Islet of Langerhans (tissue), 1 donor: ENCODE results near the gene TM2D3.

ENCODE experiments used
- FAIRE-seq: peaks from one replicate; lab custom pipeline; 2011; peaks lifted over from hg19 to GRCh38; lab: Jason Lieb, UNC

Gene TM2D3

DNA sequence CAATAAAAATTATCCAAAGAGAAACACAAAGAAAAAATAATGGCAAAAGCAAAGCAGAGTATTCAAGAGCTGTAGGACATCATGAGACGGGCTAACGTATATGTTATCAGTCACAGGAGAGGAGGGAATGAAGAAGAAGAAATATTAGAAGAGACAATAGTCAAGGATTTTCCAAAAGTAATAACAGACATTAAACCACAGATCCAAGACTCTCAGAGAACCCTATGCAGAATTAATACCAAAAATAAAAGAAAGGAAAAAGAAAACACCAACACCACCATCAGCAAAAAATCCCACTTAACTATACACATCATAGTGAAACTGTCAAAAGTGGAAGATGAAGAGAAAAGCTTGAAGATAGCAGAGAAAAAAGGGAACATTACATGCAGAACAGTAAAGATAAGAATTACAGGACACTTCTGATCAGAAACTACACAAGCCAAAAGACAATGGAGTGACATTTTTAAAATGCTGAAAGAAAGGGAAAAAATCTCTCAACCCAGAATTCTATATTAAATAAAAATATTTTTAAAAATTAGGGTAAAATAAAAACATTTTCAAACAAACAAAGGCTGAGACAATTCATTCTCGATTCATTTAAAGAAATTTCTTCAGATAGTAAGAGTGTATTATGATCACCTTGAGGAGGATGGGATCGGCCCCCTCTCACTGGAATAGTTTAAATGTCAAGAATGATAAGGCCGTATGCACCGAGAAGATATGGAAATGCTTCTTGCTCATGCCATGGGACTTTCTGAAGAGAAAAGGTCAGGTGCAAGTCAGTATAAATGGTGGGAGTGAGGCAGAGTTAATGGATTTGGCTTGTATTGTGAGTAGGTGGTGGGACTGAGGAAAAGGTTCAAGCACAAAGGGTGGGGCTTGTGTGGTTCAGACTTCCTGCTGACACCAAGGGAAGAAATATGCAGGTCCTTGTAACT, 28.5 kb downstream of the TM2D3 start:
- FAIRE-seq, result no peak

DNA sequence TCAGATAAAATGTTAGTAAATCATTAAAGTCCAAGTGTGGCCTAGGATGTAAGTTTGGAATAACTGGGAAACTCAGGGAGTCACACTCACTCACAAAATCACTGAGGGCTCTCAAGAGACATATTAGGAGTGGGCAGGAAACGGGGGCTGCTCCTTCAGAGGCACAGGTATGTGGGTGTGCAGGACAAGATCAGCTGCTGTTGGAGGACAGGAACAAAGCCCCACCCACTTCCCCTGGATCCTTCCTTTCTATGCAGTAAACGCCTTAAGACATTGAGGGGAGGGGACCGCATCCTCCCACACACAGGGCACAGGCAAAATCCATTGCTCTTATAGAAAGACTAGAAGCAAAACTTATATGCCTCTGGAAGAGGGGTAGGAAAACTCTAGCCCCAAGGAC, 30.2 kb downstream of the TM2D3 start:
- FAIRE-seq, result no peak

DNA sequence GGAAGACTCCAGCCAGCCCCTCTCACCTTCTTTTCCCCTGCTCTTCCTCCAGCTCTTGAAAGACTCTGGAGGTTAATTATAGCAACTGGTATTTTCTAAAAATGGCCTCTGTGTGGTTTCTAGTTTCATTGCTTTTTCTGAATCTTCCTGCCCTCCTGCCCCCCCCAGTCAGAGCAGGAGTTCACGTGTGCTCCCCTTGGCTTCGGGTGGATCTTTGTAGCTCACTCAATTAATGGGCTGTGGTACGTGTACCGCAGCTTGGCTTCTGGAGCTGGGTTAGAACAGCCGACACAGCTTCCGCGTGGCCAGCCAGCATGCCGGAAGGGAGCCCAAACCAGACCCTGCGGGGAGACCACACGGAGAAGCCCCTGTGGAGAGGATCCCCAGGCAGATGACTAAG, 31.5 kb downstream of the TM2D3 start:
- FAIRE-seq, result no peak

DNA sequence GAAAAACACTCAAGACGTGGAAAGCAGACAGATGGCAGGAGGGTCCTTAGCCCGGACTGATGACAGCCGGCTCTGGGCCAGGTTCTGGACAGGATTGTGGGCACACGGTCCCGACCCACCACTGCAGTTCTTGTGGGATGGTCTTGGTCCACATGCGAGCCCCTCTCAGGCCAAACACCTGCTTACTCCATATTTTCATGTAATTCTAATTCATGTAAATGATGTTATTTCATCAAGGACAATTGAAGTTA, 32.6 kb downstream of the TM2D3 start:
- FAIRE-seq, result no peak

DNA sequence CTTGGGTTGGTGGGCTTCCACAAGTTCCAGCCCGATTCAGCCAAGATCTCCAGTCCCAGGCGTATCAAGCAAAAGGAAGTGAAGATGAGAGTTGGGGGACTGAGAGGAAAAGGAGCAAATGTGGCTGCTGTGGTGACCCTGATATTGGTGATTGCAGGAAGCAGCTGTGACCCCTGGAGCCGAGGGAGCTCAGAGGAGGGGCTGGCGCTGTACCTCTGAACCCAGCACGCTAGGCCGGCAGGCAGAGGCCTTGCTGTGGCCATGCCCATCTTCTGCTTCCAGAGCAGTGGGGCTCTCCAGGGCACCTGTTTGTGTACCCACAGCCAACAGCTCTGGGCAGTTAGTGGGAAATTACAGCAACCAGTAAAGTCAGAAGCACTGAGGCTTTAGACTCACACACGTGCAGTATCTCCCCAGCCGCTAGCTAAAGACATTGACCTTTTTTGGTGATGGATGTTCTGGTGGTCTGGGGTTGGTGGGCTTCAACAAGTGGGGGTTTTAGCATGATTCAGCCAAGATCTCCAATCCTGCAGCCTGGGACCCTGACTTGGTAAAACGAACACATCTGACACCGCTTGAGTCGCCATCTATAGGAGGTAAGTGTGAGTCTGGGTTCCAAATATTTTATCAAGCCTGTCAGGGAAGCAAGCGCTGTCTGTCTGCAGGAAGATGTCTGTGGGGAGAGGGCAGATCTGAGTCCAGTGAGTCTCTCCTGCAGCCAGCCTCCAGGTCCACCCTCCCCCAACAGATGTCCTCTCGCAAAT, 33.1 kb downstream of the TM2D3 start:
- no peak for FAIRE-seq

DNA sequence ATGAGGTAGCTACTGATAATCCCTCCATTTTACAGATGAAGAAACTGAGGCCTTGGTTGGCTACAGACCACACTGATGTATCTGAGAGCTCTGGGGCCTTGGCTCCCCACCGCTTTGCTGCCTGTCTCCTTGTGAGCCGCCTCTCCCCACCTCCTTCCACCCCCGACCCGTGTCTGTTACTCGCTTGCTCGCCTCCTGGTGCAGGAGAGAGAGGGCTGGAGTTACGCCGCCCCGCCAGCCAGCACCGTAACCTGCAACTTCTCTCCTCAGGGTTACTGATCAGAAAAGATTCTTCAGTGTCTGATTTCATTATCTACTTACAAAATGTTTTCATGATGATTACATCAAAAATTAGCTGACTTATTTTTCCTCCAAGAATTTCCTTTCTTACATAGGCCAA, 34.1 kb downstream of the TM2D3 start:
- FAIRE-seq, result no peak

DNA sequence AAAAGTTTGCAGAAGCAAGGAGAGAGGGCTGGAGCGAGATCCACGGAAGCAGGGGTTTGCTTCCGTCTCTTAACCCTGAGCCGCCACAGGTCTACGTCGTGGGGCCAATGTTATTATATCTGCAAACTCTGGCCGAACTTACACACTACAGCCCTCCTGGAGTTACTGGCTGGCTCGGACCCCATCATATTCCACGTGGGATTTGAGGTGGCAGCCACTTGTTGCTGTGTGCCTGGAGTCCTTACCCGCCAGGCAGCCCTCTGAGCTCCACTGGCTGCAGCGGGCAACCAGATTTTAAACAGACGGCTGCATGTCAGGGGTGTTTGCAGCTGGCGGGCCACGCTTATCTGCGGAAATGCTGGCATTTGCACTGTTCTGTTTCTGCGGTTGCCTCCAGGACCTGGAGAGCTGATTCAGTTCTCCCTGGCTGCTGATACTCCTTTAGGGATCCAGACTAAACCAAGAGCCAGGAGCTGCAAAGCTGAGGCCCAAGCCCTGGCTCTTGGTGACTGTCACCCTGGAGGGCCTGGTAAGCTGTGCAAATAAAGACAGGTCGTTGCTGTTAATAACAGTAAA, 34.7 kb downstream of the TM2D3 start:
- FAIRE-seq, result no peak

DNA sequence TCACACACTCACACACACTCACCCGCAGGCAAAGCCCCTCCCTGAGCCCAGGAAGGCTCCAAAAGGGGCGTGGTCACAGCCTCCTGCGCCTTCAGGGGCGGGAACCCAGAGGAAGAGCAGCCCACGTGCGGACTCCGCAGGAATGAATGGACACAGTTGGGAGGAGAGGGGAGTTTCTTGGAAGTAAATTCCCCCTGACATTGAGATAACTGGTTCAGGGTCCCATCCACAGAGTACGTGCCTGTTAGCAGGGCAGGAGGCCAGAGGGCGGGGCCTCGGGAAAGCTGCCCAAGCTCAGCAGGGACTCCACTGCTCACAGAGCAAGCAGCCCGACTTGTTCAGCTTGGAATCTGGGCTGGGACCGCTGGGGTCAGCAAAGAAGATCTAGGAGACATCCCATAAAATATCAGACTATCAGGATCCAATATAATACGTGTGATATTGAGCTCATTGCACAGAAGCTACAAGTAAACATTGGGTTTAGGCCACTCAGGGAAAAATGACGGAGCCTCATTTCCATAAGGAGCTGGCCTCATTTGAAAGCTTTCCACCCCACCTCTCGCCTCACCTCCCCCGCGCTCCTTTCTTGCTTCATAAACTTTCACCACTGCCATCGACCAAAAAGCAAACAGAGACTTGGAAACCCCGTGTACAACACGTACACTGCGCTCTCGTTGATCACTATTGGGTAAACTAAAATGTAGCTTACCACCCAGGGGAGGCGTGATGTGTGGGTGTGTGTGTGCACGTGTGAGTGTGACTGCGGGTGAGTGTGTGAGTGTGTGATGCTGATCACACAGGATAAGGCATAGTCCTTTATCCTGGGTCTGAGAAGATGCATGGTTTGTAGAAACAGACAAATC, 36.0 kb downstream of the TM2D3 start:
- FAIRE-seq, result no peak

DNA sequence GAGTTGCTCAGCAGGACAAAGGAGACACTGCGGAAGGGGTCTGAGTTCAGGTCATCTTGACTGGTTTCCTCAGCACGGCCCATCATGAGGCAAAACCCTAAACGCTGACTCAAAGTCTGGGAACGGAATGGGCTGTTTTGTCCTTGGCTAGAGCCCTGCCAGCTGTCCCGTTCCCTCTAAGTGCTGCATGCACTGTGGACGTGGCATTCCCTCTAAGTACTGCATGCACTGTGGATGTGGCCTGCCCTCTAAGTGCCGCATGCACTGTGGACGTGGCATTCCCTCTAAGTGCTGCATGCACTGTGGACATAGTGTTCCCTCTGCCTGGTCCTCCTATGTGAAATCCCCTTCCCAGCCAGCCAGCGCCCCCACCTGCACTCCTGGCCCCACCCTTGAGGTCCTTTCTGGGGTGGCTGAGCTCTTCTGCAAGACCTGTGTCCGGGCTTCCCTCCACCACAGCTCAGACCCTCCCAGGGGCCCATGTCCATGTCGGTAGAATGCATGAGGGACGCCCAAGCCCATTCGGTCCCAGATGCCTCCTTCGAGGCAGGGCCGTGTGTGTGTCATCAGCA, 36.7 kb downstream of the TM2D3 start:
- no peak for FAIRE-seq

DNA sequence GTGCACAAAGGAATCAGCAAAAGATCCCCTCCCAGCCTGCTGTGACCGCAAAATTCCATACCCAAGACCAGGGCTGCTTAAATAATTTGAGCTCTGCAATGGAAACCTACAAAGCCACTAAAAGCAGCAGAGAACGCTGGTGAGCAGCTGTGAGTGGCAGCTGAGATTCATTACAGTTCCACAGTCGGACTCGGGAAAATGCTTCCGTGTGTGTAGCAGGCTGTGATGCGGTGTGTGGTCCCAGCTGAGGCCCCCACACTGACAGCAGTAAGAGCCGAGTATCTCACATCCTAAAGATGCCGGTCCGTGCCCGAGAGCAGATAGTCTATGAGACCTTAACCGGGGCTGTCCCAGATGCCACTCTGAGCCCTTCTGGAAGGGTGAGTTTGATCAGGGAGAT, 37.4 kb downstream of the TM2D3 start:
- no peak for FAIRE-seq

DNA sequence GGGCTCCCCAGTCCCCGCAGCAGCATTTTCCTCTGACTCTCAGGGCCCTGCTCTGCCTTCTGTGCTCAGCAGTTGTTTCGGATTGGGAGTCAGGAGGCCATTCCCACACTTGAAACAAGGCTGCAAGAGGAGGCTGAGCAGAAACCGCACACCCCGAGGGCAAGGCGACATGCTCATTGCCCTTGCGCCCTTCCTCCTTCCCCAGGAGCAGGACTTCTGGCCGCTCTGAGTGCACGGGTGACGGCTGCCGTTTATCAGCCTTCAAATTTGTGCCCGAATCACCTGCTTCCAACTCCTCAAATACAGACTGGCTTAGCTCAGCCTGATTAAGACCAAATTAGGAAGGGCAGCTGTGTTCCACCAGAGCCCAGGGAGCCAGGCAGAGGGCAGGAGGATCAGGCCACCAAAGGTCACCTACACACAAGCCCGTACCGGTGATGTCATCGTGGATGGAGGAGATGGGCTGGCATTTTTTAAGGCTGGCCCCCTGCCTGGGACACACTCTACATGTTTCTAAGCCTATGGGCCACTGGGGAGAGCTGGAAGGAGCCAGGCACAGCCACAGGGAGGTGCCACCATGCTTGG, 38.1 kb downstream of the TM2D3 start:
- no peak for FAIRE-seq

DNA sequence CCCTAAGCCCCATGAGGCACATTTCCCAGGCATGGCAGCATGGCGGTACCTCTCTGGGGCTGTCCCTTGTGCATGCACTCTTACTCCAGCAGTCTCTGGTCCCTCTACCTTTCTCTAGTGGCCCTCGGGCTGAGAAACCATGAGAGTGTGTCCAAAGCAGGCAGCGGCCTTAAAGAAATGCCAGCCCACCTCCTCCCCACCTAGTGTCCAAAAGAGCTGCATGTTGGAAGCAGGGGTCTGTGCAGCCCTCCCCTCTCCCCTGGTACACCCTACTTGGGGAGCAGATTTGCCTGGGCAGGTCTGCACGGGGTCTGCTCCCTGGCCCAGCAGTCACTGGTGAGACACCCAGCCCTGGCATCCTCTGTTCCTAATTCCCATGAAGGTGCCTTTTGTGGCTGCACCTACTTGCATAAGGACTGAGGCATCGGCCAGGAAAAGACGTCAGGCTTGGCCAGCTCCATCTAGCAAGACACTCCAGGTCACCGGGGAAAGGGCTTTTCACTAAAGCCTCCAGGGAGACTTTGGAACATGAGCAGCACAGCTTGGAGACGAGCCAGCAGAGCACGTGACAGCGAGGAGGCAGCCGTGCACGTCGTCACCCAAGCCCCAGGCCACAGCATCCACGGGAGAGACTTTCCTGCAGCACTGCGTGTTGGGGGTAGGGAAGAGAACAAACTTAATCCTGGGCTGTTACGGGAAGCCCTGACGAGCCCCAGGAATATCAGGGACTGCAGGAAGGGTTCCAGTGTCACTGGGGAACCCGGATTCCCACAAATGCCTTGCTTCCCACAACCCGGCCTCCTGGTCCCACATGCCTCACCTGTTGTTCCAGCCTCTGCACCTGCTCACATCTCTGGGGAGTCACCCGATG, 38.8 kb downstream of the TM2D3 start:
- no peak for FAIRE-seq

DNA sequence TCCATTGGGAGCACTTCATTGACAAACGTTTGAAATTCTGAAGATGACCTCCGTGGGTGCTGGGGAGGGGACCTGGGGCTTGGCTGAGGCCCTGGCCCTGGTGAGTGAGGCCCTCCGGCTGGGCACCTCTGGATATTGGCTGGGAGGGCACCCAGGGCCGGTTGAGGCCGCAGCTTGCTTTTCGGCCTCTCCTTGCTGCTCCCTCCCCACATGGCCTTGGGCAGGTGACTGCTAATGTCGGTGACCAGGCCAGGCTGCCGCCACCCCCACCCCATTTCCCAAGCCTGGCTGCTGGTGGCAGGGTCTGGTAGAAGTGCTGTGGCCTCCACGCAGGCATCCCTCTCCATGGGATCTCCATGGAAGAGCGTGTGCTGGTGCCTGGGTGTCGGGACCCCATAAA, 39.5 kb downstream of the TM2D3 start:
- no peak for FAIRE-seq

DNA sequence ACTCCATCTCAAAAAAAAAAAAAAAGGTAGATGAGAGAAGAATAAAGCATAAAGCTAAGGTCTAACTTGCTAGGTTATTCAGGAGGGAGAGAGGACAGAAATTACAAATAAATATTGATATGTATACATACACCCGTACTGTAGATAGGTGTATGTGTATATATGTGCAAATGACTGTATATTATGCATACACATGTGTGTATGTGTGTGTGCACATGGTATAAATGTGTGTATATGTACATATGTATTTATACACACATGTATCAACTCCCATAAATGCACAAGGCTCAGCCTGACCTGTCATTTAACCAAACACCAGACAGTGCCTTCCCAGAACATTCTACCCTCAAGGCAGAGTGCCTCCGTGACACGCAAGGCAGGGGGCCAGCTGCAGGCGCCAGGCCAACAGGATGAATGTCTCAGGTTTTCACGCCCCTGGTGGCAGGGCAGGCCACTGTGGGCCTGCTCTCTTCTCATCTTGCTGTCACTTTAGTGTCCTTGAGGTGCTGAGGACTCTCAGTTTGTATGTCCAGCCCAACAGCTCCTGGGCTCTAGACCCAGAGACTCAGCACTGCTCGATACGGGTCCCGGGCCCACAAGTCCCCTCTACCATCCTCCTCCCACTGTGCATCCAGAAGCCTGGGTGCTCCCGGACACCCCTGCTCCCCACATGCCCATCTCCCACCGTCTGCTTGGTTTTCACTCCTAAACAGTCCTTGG, 40.4 kb downstream of the TM2D3 start:
- no peak for FAIRE-seq

DNA sequence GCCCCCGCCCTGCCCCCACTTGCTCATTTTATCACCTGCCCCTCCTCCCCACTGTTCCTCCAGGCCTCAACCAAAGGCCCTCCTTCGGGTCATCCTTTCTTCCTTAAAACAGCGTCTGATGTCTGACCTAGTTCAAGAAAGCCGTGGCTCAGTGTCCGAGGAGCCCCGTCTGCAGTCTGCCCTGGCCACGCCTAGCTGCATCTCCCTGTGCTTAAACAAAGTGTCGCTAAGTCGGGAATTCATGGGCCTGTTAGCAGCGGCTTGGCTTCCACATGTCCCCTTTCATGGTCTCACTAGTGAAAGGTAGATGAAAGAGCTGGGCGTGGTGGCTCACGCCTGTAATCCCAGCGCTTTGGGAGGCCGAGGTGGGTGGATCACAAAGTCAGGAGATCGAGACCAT, 41.2 kb downstream of the TM2D3 start:
- no peak for FAIRE-seq

DNA sequence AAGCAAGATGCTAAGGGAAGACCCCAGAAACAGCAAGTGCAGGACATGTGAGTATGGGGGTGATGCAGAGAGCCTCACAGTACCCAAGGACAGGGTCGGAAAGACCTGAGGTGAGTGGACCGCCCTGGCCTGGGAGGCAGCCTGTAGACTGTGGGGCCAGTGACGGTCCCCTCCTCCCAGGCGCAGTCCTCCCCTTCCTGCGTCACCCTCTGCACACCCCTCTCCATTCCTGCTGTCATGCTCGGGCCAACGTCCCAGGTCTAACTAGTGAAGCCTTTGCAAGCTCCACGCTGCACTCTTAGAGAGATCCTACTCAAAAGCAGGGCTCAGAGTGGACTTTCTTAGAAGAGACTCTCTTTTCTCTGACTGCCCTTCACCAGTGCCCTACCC, 41.6 kb downstream of the TM2D3 start:
- FAIRE-seq, result no peak

DNA sequence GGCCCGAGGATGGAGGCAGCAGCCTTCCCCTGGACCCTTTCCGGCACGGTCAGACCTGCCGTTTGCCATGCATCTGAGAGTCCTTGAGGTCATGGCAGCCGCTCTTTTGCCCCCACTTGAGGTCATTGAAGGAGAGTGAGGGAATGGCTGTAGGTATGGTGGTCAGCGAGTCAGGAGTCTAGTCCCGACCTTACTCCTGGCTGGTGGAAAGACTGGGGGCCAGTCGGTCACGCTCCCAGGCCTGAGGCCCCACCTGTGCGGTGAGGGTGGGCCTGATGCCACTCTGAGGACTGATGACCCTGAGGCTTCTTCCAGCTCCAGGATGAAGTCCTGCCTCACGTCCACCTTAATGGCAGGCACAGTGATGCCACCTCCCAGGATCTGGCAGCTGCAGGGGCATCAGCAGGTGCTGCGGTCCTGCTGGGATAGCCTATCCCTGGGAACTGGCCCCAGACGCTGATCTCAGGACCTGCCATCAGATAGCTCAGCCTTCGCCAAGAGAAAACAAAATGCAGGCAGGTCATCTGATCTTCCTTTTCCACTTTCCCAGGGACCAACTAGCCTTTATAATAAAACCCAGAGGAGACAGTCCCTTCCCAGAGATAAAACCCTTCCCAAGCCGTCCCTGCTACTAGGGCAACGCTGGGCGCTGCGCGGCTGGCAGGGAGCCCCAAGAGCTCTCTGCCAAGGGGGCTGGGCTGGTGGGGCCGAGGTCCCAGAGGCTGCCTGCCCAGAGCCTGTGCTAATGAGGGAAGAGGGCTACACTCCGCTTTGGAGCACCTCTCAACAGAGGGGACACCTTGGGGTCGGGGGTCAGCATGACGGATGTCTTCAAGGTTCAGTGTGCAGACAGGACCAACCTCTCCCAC, 42.2 kb downstream of the TM2D3 start:
- FAIRE-seq, result no peak

DNA sequence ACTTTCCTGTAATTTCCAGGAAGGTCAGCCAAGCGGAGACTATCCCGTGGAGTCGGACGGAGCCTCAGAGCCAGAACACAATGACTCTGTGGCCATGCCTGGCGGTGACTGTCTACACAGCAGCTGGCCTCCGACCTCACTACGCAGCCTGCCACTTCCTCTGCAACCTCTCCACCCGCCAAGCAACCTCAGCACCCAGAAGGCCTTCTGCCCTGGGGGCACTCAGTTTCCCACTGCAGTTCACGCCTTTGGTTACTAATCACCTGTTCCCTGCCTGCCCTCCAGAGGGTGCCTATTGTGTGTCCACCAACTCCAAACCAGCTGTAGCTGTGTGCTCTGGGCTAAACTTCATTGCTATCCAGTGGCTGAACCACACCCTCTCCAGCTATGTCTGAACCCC, 44.0 kb downstream of the TM2D3 start:
- no peak for FAIRE-seq

DNA sequence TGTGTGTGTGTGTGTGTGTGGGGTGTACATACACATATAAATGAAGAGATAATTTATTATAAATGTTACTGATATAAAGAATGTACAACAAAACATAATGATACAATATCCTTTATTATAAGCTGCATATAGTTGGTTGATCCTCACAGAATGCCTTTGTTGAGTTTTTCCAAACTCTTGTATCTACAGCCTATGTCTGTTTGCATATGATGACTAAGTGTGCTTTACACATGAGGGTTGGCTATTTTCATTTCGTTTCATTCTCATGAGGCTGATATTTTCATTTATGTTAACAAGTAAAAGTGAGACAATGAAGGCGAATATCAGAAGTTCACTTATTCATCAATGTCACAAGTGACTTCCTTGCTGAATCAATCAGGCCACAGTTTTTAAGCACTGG, 45.1 kb downstream of the TM2D3 start:
- no peak for FAIRE-seq
